Aorta (tissue), 5 donors: ENCODE data around the gene SBNO2. TPM values are rescaled to one million over a fixed set of nuclear protein-coding genes. Genes with fewer than 3 reads are reported as not detected.

Experiments used
- ATAC-seq: fragments of 200-7000 bp; cut with Tn5 transposase; one replicate; pipeline ENCODE4 v1.9.1; 2022; ENCODE audit warnings: moderate library complexity; ENCODE audit not compliant: low FRiP score
- DNase-seq, 2 donors: peaks; one replicate each; pipeline ENCODE4 v3.0.0-alpha.2; 2020
- H3K27ac ChIP-seq, 2 donors: one replicate each; pipeline ENCODE4 v1.5.1; 2013; ENCODE audit warnings: low read length in 2 of 2, mild to moderate bottlenecking in 2 of 2, moderate library complexity in 2 of 2, control low read depth in 1 of 2, inconsistent platforms in 1 of 2, low read depth in 1 of 2
- H3K27me3 ChIP-seq, 2 donors: one replicate each; pipeline ENCODE4 v1.6.1; 2013; ENCODE audit warnings: control low read depth in 1 of 2, low read length in 1 of 2, mild to moderate bottlenecking in 1 of 2, moderate library complexity in 1 of 2; ENCODE audit not compliant: insufficient read depth in 2 of 2, control insufficient read depth in 1 of 2
- H3K36me3 ChIP-seq, 2 donors: one replicate each; pipeline ENCODE4 v1.6.1; 2013; ENCODE audit warnings: control low read depth in 1 of 2, low read length in 1 of 2, mild to moderate bottlenecking in 1 of 2; ENCODE audit not compliant: insufficient read depth in 2 of 2, control insufficient read depth in 1 of 2
- H3K4me1 ChIP-seq, 2 donors: one replicate each; pipeline ENCODE4 v1.6.1; 2013; ENCODE audit warnings: low read length in 2 of 2, control low read depth in 1 of 2, mild to moderate bottlenecking in 1 of 2, moderate library complexity in 1 of 2; ENCODE audit not compliant: insufficient read depth in 2 of 2, control insufficient read depth in 1 of 2
- H3K4me3 ChIP-seq, 2 donors: one replicate each; pipeline ENCODE4 v1.5.1; 2013; ENCODE audit warnings: low read length in 2 of 2, control low read depth in 1 of 2, mild to moderate bottlenecking in 1 of 2
- H3K9me3 ChIP-seq: one replicate; pipeline ENCODE4 v1.6.1; 2013; ENCODE audit warnings: mild to moderate bottlenecking, low read length; ENCODE audit not compliant: control insufficient read depth
- WGBS, 2 donors: extraction: QIAGEN DNeasy Blood & Tissue Kit; methylation state at CpG; one replicate each; pipeline ENCODE4 v1.1.7; 2013; 5-methylcytosine and 5-hydroxymethylcytosine counted together
- intact Hi-C, 2 donors: fragments of 100-400 bp; cut with DNase I; formaldehyde crosslinking; loops; one replicate each; pipeline versions ENCODE4 v1.14.2 to v1.15.0; 2022
- polyA plus RNA-seq, 2 donors: library from polyadenylated mRNA; stranded (reverse); fragments of 200-250 nt; gene quantifications; one replicate each; pipeline ENCODE4 v1.2.3, GENCODE V29; 2013
- total RNA-seq, 2 donors: library from RNA; stranded (reverse); fragmentation: NEBNext Ultra II Directional; extraction: Animal tissue kit (Norgen Biotek cat#: 25700); gene quantifications; one replicate each; pipeline ENCODE4 v1.2.1, GENCODE V29; 2021
- donor health status: healthy with polysubstance abuse.
- donor health status: Bipolar disorder and iron deficiency.
- donor health status: DM: no; HTN: no; CAD: no.
- donor health status: DM: no; HTN: no; CAD: no.
- donor health status: DM: yes; HTN: yes; CAD: no.

SBNO2 gene
- total and polyA plus RNA-seq, 4 donors, result 11.0 to 165 (median 75.2) TPM

DNA sequence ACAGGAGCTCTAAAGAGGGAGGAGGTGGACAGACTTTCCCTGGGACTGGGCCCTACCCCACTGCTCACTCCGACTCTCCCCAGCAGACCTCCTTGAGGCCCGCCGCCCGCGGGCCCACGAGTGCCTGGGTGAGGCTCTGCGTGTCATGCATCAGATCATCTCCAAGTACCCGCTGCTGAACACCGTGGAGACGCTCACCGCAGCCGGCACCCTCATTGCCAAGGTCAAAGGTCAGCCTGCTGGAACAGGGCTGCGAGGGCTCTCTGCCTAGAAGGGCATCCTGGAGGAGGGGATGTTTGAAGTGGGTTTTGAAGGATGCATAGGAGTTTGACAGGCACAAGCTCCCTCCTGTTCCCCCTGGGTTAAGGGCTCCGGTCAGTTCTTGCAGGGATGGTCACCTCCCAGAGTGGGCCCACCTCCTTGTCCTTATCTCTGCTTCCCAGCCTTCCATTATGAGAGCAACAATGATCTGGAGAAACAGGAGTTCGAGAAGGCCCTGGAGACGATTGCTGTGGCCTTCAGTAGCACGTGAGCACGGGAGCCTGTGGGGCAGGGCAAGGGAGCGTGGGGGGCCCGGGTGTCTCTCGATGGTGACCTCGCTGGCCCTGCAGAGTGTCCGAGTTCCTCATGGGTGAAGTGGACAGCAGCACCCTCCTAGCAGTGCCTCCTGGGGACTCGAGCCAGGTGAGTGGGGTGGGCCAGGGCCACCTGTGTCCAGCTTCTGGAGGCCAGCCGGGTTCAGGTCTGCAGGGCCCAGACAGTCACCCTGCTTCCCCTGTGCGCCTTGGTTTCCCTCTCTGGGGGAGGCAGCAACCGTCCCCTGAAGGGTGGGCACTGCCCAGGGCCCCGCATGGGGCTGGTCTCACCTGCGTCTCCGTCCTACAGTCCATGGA, 100.8 kb downstream of the SBNO2 start:
- Histone ChIP-seq H3K27me3 (no peaks in the 10 kb centered on the region), H3K4me3 (no peak overlapping the region), H3K9me3 (no peaks in the 10 kb centered on the region), H3K36me3 (no peaks in the 10 kb centered on the region), H3K4me1 (no peaks in the 10 kb centered on the region), H3K27ac (no peak overlapping the region)
- DNase-seq (no peak), ATAC-seq (no peak)
- 93 to 95% methylated on average over 30 of the region's 30 CpGs for WGBS, 2 donors
- intact Hi-C loops, result no loop called here

DNA sequence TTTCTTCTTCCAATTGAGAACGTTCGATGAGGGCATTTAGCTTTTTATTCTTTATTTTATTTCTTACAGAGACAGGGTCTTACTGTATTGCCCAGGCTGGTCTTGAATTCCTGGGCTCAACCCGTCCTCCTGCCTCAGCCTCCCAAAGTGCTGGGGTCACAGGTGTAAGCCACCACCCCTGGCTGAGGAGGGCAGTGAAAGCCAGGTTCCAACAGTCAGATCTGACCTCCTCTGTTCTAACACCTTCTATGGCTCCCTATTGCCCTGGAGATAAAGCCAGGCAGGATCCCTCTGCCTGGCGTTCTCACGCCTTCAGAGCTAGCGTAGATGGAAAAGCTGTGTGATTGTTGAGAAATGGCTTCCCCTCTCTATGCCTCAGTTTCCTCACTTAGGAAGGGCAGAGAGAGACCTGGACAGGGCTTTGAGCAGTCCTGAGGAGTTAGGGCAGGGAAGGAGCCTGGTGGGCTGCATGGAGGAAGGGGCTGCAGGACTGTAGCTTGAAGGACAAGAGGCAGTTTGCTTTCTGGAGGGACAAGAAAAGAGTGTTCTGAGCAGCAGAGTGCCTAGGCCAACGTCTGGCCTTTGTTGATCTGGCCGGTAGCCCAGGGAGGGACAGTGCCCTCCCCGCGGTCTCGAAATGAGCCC, 101.6 kb downstream of the SBNO2 start:
- DNase-seq, result no peak
- 85 to 89% methylated on average over 11 of the region's 11 CpGs for WGBS, 2 donors
- no peaks in the 10 kb centered on the region for H3K27me3 ChIP-seq
- no peak overlapping the region for H3K27ac ChIP-seq
- intact Hi-C loops, result no loop called here
- no peak for ATAC-seq
- H3K9me3 ChIP-seq, result no peaks in the 10 kb centered on the region
- no peaks in the 10 kb centered on the region for H3K4me1 ChIP-seq
- H3K36me3 ChIP-seq, result no peaks in the 10 kb centered on the region
- no peak overlapping the region for H3K4me3 ChIP-seq

DNA sequence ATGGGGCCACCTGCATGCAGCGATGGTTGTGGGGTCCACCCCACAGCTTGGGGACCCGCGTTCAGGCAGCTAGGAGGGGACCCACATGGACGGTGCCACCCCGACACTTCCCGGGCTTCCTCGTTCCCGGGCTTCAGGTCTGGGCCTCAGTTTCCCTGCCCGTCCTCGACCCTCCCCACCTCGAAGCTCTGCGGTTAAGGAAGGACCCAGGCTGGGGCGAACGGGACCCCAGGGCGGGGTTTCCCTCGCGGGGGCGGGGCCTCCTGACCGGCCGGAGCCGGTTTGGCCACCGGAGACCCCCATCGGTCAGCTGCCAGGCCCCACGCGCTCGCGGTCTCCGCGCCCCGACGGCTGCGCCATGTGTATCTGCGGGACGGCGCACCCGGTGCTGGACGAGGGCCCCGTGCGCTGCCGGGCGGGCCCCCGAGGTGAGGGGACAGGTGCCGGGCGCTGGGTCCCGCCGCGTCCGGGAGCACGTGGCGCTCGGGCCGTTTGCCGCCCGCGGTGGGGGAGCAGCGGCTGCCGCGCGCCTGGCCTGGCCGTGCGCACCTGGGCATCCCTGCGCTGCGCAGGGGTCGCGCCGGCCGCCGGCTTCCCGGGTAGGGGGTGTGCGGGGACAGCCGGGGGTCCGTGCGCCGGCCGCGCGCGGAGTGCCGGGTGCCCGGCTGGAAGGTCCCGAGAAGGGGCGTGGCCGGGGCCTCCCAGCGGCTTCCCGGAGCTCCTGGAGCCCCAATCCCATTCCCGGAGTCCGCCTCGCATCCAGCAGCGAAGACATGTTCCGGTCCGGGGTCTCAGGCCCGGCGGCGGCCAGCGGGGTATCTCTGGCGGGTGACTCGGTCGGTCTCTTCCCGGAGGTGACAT, 102.9 kb downstream of the SBNO2 start:
- DNase-seq (peak; percentile 53 to 81), ATAC-seq (no peak)
- Histone ChIP-seq H3K4me1 (no peaks in the 10 kb centered on the region), H3K36me3 (no peaks in the 10 kb centered on the region), H3K27me3 (no peaks in the 10 kb centered on the region), H3K4me3 (no peak overlapping the region), H3K27ac (no peak overlapping the region), H3K9me3 (no peaks in the 10 kb centered on the region)
- 4 to 6% methylated on average over 90 to 99 of the region's 99 CpGs for WGBS, 2 donors
- intact Hi-C loops, result no loop called here

DNA sequence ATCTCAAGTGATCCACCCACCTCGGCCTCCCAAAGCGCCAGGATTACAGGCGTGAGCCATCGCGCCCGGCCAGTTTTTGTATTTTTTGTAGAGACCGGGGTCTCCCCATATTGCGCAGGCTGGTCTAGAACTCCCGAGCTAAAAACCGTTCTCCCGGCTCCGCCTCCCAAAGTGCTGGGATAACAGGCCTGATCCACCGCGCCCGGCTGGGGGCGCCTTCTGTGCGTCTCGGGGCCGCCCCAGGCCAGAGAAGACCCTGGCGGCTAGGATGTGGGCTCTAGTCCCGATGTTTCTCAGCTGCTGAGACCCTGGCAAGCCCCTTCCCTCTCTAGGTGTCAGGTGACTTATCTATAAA, 103.5 kb downstream of the SBNO2 start:
- ATAC-seq, result no peak
- Histone ChIP-seq H3K27ac (no peak overlapping the region), H3K4me1 (no peaks in the 10 kb centered on the region), H3K4me3 (no peak overlapping the region), H3K9me3 (no peaks in the 10 kb centered on the region), H3K27me3 (no peaks in the 10 kb centered on the region), H3K36me3 (no peaks in the 10 kb centered on the region)
- 7 to 12% methylated on average over 21 of the region's 21 CpGs for WGBS, 2 donors
- intact Hi-C loops, result no loop called here
- peak in 1 of 2 donors; percentile 47 for DNase-seq

DNA sequence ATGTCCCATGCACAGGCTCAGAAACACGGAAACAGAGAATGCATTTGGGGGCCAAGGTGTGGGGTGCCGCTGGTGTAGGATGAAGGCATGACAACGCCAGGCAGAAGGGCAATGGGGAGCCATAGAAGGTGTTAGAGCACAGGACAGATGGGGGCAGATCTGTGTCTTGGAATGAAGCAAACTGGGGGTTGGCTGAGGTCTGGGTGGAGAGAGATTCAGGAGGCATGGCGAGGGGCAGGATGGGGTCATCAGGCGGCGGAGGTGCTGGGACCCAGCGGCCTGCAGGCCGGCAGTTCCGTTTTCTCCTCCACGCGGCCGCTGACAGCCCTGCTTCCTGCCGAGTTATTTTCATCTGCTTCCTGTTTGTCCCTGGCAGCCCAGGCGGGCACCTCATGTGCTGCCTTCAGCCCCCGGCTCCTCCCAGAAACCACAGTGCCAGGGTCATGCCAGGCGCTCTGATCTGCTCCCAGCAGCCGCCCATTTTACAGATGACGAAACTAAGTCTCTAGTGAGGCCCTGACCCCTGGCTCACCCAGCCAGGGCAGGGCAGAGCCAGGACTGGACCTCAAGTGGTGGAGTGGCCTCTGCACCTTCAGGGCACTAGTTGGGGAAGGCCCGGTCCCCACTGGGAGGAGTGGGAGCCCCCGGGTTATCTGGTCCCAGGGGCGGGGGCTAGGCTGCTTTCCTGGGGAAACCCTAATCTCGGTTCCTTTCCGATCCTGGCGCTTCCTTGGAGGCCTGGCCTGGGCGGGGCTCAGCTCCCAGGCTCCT, 104.9 kb downstream of the SBNO2 start:
- no peaks in the 10 kb centered on the region for H3K27me3 ChIP-seq
- no peaks in the 10 kb centered on the region for H3K4me1 ChIP-seq
- H3K4me3 ChIP-seq, result no peak overlapping the region
- no peaks in the 10 kb centered on the region for H3K9me3 ChIP-seq
- WGBS, 2 donors, result 46 to 49% methylated on average over 25 of the region's 25 CpGs
- intact Hi-C loops, result no loop called here
- ATAC-seq (peak; percentile 34), DNase-seq (peak; percentile 83 to 91)
- no peaks in the 10 kb centered on the region for H3K36me3 ChIP-seq
- no peak overlapping the region for H3K27ac ChIP-seq

DNA sequence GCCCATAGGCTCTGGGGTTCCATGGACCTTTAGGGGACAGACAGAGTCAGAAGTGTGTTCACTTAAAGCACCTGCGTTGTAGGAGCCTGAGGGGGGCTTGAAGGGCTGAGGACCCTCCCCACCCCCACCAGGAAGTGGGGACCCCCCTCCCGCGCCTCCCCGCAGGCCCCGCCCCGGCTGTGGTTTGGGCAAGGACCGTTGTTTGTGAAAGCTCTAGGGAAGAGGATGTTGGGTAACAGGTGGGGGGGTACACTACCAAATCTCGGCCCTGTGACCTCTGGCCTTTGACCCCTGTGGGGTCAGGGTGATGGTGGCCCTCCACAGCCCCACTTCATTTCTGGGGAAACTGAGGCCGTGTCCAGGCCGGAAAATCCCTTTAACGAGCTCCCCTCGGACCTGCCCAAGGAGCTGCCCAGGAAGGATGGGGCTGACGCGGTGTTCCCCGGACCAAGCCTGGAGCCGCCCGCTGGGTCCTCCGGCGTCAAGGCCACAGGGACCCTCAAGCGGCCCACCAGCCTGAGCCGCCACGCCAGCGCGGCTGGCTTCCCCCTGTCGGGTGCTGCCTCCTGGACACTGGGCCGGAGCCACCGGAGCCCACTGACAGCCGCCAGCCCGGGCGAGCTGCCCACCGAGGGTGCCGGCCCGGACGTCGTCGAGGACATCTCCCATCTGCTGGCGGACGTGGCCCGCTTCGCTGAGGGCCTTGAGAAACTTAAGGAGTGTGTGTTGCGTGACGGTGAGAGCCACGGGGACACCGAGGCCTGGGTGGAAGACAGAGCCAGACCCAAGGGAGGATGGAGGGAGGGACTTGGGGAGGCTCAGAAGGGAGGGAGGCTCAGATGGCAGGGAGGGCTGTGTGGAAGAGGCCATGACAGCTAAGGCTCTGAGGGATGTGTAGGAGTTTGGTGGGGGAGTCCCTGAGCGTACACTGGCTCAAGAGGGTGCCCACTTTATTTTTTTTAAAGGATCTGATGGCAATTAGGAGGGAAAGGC, 105.8 kb downstream of the SBNO2 start:
- peak; percentile 4 for ATAC-seq
- 72 to 76% methylated on average over 45 of the region's 45 CpGs for WGBS, 2 donors
- Histone ChIP-seq H3K27me3 (no peaks in the 10 kb centered on the region), H3K4me3 (no peak overlapping the region), H3K4me1 (no peaks in the 10 kb centered on the region), H3K27ac (no peak overlapping the region), H3K9me3 (no peaks in the 10 kb centered on the region), H3K36me3 (no peaks in the 10 kb centered on the region)
- DNase-seq, result peak; percentile 76 to 85
- intact Hi-C loops, result no loop called here

DNA sequence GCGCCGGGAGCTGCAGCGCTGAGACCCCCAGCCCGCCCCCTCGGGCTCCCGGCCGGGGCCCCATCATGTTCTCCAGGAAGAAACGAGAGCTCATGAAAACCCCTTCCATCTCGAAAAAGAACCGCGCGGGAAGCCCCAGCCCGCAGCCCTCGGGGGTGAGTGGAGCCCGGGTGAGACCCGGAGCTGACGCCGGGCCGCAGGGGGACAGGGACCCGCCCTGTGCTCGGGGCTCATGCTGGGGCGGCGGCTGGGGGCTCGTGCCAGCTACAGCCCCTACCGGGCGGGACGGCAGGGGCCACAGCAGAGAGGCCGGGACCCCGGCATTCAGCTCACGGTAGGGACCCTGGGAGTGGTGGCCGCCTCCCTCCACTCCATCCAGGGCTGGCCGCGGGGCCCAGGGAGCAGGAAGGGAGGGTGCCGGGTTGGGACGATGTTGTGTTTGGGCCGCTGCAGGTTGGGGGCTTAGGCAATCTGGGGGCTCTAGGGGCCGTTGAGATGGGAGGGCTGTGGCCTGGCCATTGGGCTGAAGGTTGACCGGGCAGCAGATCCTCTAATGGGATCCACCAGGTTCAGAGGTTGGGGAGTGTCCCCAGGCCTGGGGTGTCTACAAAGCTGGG, 106.6 kb downstream of the SBNO2 start:
- Histone ChIP-seq H3K27ac (no peak overlapping the region), H3K27me3 (no peaks in the 10 kb centered on the region), H3K4me1 (no peaks in the 10 kb centered on the region), H3K36me3 (no peaks in the 10 kb centered on the region), H3K9me3 (no peaks in the 10 kb centered on the region), H3K4me3 (peak overlapping the region in 1 of 2 donors; percentile 15)
- intact Hi-C loops, result no loop called here
- DNase-seq (peak; percentile 53 to 77), ATAC-seq (no peak)
- WGBS, 2 donors, result 4 to 5% methylated on average over 33 to 38 of the region's 38 CpGs
